ENCODE results near the gene CNTNAP1.

DNA sequence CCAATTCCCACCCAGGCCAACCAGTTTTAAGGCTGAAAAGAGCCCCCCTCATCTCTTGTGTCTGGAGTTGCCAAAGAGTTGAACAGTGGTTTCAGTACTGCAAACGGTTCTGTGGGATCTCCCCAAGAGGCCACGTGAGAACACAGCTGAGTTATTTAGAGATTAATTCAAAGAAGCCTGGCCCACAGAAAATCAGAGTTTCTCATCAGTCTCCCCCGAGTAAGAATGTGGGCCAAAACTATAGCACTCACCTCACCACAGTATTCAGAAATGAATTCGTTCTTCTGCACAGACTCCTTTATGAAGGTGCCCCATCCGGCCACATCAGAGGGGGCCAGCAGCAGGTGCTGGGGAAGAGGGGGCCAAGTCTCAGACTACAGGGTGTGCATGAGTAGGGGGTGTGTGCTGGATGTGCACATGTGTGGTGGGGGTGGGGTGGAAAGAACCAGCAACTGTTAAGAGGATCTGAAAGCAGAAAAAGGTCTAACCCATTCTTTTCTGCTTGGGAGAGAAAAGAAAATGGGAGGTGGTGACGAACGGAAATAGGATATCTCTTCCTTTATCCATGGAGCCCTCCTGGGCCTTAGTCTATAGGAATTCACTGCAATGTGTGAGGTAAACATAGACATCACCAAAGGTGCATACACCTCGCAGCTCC, 22.6 kb downstream of the CNTNAP1 start:
- TF ChIP-seq POLR2AphosphoS5 (IDR thresholded peaks at IDR 0.05; ENCODE audit: borderline replicate concordance, low read depth, low read length), result no peak
- no peak for TF ChIP-seq EZH2 (IDR thresholded peaks at IDR 0.05)
- no peak for TF ChIP-seq FOXP2 (optimal IDR thresholded peaks at IDR 0.05; ENCODE audit: control extremely low read depth, extremely low read length, insufficient read depth)
